Activated naive CD4-positive, alpha-beta T cell treated with Interleukin-2 at 50 U/mL for 16 hours (primary cell): ENCODE measurements around the gene PSD4.

Source experiments
- DNase-seq: peaks from one replicate; pipeline ENCODE4 v3.0.0-alpha.2; 2020

PSD4 gene

GRCh38 chr2:113169002-113169530, 4.7 kb upstream of the PSD4 start:
- no peak for DNase-seq

GRCh38 chr2:113169586-113169985, 4.2 kb upstream of the PSD4 start:
- DNase-seq: no peak

- no peak for DNase-seq
These were observed 2.3 kb upstream of the PSD4 start for GRCh38 chr2:113171334-113172075.

- DNase-seq: no peak
These were observed 840 bp upstream of the PSD4 start for GRCh38 chr2:113172721-113173541.

GRCh38 chr2:113174376-113174750, 592 bp downstream of the PSD4 start:
- DNase-seq: no peak

- peak; percentile 65 for DNase-seq
These were observed 1.4 kb downstream of the PSD4 start for GRCh38 chr2:113175042-113175628.

- DNase-seq: peak; percentile 30
These were observed 2.2 kb downstream of the PSD4 start for GRCh38 chr2:113175736-113176695.

GRCh38 chr2:113176696-113177355, 3.1 kb downstream of the PSD4 start:
- DNase-seq: no peak

- no peak for DNase-seq
These were observed 4.4 kb downstream of the PSD4 start for GRCh38 chr2:113178069-113178746.

- DNase-seq: peak; percentile 58
These were observed 5.1 kb downstream of the PSD4 start for GRCh38 chr2:113178891-113179290.

GRCh38 chr2:113179446-113180045, 5.8 kb downstream of the PSD4 start:
- DNase-seq: no peak

- no peak for DNase-seq
These were observed 6.6 kb downstream of the PSD4 start for GRCh38 chr2:113180131-113180946.

- no peak for DNase-seq
These were observed 7.7 kb downstream of the PSD4 start for GRCh38 chr2:113181258-113182051.

- DNase-seq: no peak
These were observed 8.9 kb downstream of the PSD4 start for GRCh38 chr2:113182471-113183260.

- DNase-seq: no peak
These were observed 9.5 kb downstream of the PSD4 start for GRCh38 chr2:113183264-113183663.

- no peak for DNase-seq
These were observed 9.9 kb downstream of the PSD4 start for GRCh38 chr2:113183703-113184102.

GRCh38 chr2:113184531-113185230, 10.9 kb downstream of the PSD4 start:
- no peak for DNase-seq
